Measurements from ENCODE around the gene ATF6B.

DNA sequence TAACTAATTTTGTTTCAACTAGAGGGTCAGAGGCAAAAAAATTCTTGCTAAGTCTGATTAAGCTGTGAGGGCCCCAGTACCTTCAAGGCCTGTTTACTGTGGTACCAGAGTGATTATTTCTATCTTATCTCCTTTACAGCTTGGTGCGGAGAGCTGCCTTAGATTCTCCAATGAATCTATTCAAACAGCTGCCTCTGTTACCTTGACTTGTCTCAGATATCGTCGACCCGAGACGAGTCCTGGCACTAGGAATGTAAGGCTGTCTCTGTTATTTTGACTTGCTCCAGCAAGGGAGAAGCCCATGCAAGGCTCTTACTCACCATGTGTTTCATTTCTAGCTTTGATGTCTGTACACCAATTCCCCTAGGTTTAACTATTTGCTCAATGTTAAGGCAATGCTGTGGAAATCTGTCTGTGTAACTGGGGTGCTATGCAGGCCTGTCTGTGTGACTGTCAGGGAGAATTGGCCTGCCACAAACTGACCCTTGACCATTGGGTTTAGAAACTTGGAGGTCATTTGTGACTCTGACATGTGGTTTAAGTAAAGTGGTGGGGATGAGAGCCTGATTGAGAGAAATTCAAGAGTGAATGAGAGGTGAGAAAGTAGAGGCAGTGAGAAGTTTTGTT lies 12.5 kb upstream of the ATF6B start:
- TF ChIP-seq, protein P1, sequence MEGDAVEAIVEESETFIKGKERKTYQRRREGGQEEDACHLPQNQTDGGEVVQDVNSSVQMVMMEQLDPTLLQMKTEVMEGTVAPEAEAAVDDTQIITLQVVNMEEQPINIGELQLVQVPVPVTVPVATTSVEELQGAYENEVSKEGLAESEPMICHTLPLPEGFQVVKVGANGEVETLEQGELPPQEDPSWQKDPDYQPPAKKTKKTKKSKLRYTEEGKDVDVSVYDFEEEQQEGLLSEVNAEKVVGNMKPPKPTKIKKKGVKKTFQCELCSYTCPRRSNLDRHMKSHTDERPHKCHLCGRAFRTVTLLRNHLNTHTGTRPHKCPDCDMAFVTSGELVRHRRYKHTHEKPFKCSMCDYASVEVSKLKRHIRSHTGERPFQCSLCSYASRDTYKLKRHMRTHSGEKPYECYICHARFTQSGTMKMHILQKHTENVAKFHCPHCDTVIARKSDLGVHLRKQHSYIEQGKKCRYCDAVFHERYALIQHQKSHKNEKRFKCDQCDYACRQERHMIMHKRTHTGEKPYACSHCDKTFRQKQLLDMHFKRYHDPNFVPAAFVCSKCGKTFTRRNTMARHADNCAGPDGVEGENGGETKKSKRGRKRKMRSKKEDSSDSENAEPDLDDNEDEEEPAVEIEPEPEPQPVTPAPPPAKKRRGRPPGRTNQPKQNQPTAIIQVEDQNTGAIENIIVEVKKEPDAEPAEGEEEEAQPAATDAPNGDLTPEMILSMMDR (IDR thresholded peaks at IDR 0.05): no peak
- TF ChIP-seq POLR2A (IDR thresholded peaks at IDR 0.05): no peak

All from right lobe of liver (tissue), 4 donors.